Stimulated activated CD4-positive, alpha-beta T cell treated with anti-CD3 and anti-CD28 coated beads, Interleukin-1b, Interleukin-23, amount 100 ng/mL, for 4 hours (primary cell): ENCODE results near the gene DNAH3.
"Not testable (repeated sequence)": the region's sequence is repeated elsewhere in the genome, so short reads cannot be mapped to it uniquely, and the experiment has no call there.

ENCODE experiments used
- DNase-seq, 2 donors: peaks; one replicate each; pipeline ENCODE4 v3.0.0-alpha.2; 2020; ENCODE audit warnings: low read depth in 2 of 2

The DNAH3 gene

GRCh38 chr16:20940871-20941635 is 209.6 kb downstream of the DNAH3 start:
- no peak for DNase-seq

GRCh38 chr16:20939611-20940010 is 211.0 kb downstream of the DNAH3 start:
- DNase-seq = no peak

GRCh38 chr16:20938426-20938825 is 212.2 kb downstream of the DNAH3 start:
- DNase-seq = no peak

- no peak for DNase-seq
Observed at GRCh38 chr16:20937736-20938135, 212.9 kb downstream of the DNAH3 start.

- DNase-seq = no peak
Observed at GRCh38 chr16:20933589-20933988, 217.1 kb downstream of the DNAH3 start.

GRCh38 chr16:20931066-20931600 is 219.5 kb downstream of the DNAH3 start:
- no peak for DNase-seq

GRCh38 chr16:20930365-20930690 is 220.3 kb downstream of the DNAH3 start:
- DNase-seq = no peak

- not testable (repeated sequence) for DNase-seq
Observed at GRCh38 chr16:20929676-20930364, 220.8 kb downstream of the DNAH3 start.

- DNase-seq = no peak
Observed at GRCh38 chr16:20928774-20929411, 221.8 kb downstream of the DNAH3 start.

- DNase-seq = no peak
Observed at GRCh38 chr16:20925751-20926150, 224.9 kb downstream of the DNAH3 start.

GRCh38 chr16:20923876-20924275 is 226.8 kb downstream of the DNAH3 start:
- no peak for DNase-seq

- DNase-seq = no peak
Observed at GRCh38 chr16:20920799-20921198, 229.8 kb downstream of the DNAH3 start.

GRCh38 chr16:20920091-20920490 is 230.6 kb downstream of the DNAH3 start:
- DNase-seq = no peak

- no peak for DNase-seq
Observed at GRCh38 chr16:20918486-20919239, 232.0 kb downstream of the DNAH3 start.

- no peak for DNase-seq
Observed at GRCh38 chr16:20916942-20917341, 233.7 kb downstream of the DNAH3 start.

- no peak for DNase-seq
Observed at GRCh38 chr16:20916289-20916688, 234.4 kb downstream of the DNAH3 start.

GRCh38 chr16:20911361-20911760 is 239.3 kb downstream of the DNAH3 start:
- no peak for DNase-seq

- no peak for DNase-seq
Observed at GRCh38 chr16:20910781-20911321, 239.8 kb downstream of the DNAH3 start.

- no peak for DNase-seq
Observed at GRCh38 chr16:20906341-20907255, 244.0 kb downstream of the DNAH3 start.

GRCh38 chr16:20905576-20905975 is 245.1 kb downstream of the DNAH3 start:
- DNase-seq = no peak
